ENCODE results near the gene KCNA10. TPM values are rescaled to one million over a fixed set of nuclear protein-coding genes. Genes with fewer than 3 reads are reported as not detected.

The KCNA10 gene
- total and polyA plus RNA-seq, 2 of the 13 experiments (the other 11 are each of a cell fraction or from before 2014, with no cell fraction given), result not detected

- TF ChIP-seq AGO1 (IDR thresholded peaks at IDR 0.05; ENCODE audit: low read depth, low read length, poor library complexity, severe bottlenecking) (no peak), ATF7 (IDR thresholded peaks at IDR 0.05) (no peak), ATF7 (CRISPR knock-in tag; IDR thresholded peaks at IDR 0.05) (no peak), ZNF780A (CRISPR knock-in tag; IDR thresholded peaks at IDR 0.05) (no peak)
These were observed 31.2 kb downstream of the KCNA10 start (continued) for GRCh38 chr1:110487726-110488125.

GRCh38 chr1:110485725-110486124 is 33.2 kb downstream of the KCNA10 start:
- Histone ChIP-seq H2AFZ (ENCODE audit: low read length) (no peak overlapping the region), H3K79me2 (ENCODE audit: insufficient read depth, low read length) (no peaks in the 10 kb centered on the region), H3K9ac (ENCODE audit: insufficient read depth, low read depth, low read length) (no peak overlapping the region), H3K36me3 (replicated peaks in 1 of 2; ENCODE audit: control insufficient read depth in 1 of 2, insufficient read depth in 2 of 2, low read length in 2 of 2) (no peaks in the 10 kb centered on the region), H3K27ac (ENCODE audit: extremely low read length, insufficient read depth, low read length) (no peak overlapping the region), H3K4me2 (ENCODE audit: low read depth, low read length) (no peak overlapping the region), H3K4me1 (ENCODE audit: insufficient read depth, low read length) (no peaks in the 10 kb centered on the region), H4K20me1 (ENCODE audit: insufficient read depth, low read length) (no peaks in the 10 kb centered on the region), H3K4me3 (replicated peaks in 1 of 3; ENCODE audit: insufficient read depth in 1 of 3, low read depth in 2 of 3, low read length in 3 of 3) (no peak overlapping the region), H3K27me3 (ENCODE audit: control insufficient read depth in 1 of 2, insufficient read depth in 2 of 2, low read length in 2 of 2) (peaks cover 0 to 1% of the 10 kb centered on the region in 2 experiments; a peak in 3 of 5 replicates), H3K9me3 (ENCODE audit: low read length) (no peaks in the 10 kb centered on the region)
- ChIA-PET CTCF (ENCODE audit: low intra/inter-chr PET ratio, low total read pairs) (no interaction called here), POLR2A (no interaction called here)
- FAIRE-seq, result no peak
- BruUV-seq (replicated peaks), result no TSS peak
- in situ Hi-C loops (cut with HindIII; ENCODE audit: extremely low pct_ligation_motif_present, low pct_unique_long_range_greater_than_20kb) (no loop called here), intact Hi-C loops (cut with micrococcal nuclease; ENCODE audit: unreplicated experiment) (no loop called here)
- DNase-seq (ENCODE audit: low spot score), result no peak
- 0% methylated on average over 2 of the region's 2 CpGs for WGBS (ENCODE audit: low lambda C conversion rate)
- TF ChIP-seq PHF20 (CRISPR knock-in tag; IDR thresholded peaks at IDR 0.05) (no peak), PPARG (CRISPR knock-in tag; conservative IDR thresholded peaks at IDR 0.05) (no peak), ZBTB21 (CRISPR knock-in tag; IDR thresholded peaks at IDR 0.05) (no peak), NCOA2 (CRISPR knock-in tag; IDR thresholded peaks at IDR 0.05) (no peak), ZNF747 (CRISPR knock-in tag; IDR thresholded peaks at IDR 0.05; ENCODE audit: borderline replicate concordance) (no peak), SOX5 (CRISPR knock-in tag; IDR thresholded peaks at IDR 0.05; ENCODE audit: borderline replicate concordance) (no peak), THAP7 (CRISPR knock-in tag; IDR thresholded peaks at IDR 0.05) (no peak), ZNF232 (CRISPR knock-in tag; IDR thresholded peaks at IDR 0.05; ENCODE audit: borderline replicate concordance) (no peak), ZSCAN9 (CRISPR knock-in tag; IDR thresholded peaks at IDR 0.05; ENCODE audit: borderline replicate concordance) (no peak), PCBP2 (optimal IDR thresholded peaks at IDR 0.05; ENCODE audit: low read depth, low read length, poor library complexity, severe bottlenecking) (no peak), ZNF431 (CRISPR knock-in tag; IDR thresholded peaks at IDR 0.05; ENCODE audit: borderline replicate concordance, low read depth) (no peak), USF2 (IDR thresholded peaks at IDR 0.05; ENCODE audit: low read depth, low read length) (no peak), USF2 (CRISPR knock-in tag; IDR thresholded peaks at IDR 0.05; ENCODE audit: borderline replicate concordance) (no peak), ZNF576 (CRISPR knock-in tag; IDR thresholded peaks at IDR 0.05) (no peak)
- ATAC-seq, result no peak

All from HepG2 (cell line).